HL-60 (cell line): ENCODE results near the gene CPLX4.

Experiments
- TF ChIP-seq, protein P1 (sequence below): IDR thresholded peaks from one replicate; pipeline ENCODE4 v1.5.1; 2011; ENCODE audit warnings: low read length, control low read depth, inconsistent platforms; ENCODE audit not compliant: insufficient read depth
- TF ChIP-seq, protein P2 (sequence below): IDR thresholded peaks from 2 replicates; pipeline ENCODE4 v1.6.1; 2012; ENCODE audit warnings: low read depth; ENCODE audit not compliant: insufficient replicate concordance

DNA sequence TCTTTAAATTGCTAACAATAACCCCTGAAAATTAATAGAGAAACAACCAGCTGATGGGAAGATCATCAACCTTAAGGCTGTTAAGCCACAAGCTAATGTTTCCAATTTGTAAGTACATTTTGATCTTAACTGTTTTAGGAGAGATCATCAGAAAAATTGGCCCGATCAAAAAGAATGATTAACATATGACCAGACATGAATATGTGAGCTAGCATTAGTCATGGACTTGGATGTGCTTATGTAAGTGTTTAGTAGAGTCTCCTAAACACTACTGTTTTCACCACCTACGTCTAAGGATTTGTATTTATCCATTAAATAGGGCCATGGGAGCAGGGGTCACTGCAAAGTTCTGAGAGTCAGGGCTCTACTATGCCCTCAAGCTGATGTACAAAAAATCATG is 36.3 kb upstream of the CPLX4 start:
- TF ChIP-seq, protein P1, sequence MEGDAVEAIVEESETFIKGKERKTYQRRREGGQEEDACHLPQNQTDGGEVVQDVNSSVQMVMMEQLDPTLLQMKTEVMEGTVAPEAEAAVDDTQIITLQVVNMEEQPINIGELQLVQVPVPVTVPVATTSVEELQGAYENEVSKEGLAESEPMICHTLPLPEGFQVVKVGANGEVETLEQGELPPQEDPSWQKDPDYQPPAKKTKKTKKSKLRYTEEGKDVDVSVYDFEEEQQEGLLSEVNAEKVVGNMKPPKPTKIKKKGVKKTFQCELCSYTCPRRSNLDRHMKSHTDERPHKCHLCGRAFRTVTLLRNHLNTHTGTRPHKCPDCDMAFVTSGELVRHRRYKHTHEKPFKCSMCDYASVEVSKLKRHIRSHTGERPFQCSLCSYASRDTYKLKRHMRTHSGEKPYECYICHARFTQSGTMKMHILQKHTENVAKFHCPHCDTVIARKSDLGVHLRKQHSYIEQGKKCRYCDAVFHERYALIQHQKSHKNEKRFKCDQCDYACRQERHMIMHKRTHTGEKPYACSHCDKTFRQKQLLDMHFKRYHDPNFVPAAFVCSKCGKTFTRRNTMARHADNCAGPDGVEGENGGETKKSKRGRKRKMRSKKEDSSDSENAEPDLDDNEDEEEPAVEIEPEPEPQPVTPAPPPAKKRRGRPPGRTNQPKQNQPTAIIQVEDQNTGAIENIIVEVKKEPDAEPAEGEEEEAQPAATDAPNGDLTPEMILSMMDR: no peak
- TF ChIP-seq, protein P2, sequence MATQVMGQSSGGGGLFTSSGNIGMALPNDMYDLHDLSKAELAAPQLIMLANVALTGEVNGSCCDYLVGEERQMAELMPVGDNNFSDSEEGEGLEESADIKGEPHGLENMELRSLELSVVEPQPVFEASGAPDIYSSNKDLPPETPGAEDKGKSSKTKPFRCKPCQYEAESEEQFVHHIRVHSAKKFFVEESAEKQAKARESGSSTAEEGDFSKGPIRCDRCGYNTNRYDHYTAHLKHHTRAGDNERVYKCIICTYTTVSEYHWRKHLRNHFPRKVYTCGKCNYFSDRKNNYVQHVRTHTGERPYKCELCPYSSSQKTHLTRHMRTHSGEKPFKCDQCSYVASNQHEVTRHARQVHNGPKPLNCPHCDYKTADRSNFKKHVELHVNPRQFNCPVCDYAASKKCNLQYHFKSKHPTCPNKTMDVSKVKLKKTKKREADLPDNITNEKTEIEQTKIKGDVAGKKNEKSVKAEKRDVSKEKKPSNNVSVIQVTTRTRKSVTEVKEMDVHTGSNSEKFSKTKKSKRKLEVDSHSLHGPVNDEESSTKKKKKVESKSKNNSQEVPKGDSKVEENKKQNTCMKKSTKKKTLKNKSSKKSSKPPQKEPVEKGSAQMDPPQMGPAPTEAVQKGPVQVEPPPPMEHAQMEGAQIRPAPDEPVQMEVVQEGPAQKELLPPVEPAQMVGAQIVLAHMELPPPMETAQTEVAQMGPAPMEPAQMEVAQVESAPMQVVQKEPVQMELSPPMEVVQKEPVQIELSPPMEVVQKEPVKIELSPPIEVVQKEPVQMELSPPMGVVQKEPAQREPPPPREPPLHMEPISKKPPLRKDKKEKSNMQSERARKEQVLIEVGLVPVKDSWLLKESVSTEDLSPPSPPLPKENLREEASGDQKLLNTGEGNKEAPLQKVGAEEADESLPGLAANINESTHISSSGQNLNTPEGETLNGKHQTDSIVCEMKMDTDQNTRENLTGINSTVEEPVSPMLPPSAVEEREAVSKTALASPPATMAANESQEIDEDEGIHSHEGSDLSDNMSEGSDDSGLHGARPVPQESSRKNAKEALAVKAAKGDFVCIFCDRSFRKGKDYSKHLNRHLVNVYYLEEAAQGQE: no peak
